ENCODE measurements around the gene CEP170.

CEP170 gene

DNA sequence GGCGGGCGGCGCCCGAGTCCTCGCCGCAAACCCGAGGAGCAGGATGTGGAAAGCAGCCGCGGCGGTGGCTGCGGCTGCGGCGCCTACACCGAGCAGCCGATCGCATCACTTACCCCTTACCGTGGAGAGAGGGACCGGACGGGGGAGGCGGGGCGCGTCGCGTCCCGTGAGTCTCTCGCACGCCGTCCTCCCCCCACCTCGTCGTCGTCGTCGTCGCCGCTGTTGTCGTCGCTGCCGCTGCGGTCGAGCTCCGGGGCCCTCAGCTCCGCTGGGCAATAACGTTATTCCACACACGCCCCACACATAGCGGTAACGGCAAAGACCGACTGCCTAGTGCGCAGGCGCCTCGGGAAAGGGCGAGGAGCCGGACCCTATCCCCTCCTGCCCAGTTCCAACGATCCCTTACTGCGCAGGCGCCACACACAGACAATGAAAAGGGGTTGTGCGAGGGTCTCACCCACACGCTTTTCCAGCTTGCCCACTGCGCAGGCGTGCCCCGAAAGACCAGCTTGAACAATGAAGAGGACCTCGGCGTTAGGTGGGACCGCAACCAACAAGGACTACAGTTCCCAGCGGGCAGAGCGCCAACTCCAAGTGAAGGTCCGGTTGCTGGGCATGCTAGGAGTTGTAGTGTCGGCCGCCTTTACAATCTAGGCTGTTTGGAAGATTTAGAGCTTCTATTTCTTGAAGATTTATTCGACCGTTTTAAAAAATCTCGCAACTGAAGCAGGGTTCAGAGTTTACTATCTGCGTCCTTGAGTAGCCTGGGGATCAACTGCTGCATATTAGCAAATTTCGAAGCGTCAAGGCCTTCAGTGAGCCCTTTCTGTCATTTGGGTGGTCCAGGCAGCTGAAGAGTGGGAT is at the start of gene CEP170:
Gene CEP170, minus strand, starts transcription at position 355 of the 864 bp plus-strand sequence. CDS start 30,001 bp downstream, outside the sequence.
- DNase-seq, result peak; percentile 88 to 91

DNA sequence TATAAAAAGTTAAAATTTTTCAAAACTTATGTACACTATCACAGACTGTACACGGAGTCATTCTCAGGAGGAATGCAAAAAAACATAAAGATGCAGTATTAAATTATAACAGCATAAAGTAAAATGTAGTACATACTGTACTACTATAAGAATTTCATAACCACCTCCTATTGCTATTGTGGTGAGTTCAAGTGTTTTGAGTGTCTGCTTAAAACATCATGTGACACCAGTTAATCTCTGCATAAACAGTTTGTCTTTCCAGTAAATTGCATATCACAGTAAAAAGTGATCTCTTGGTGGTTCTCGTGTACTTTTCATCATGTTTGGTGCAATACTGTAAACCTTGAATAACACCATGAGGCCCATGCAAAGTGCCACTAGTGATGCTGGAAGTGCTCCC is 46.0 kb upstream of the CEP170 start:
- no peak for DNase-seq

DNA sequence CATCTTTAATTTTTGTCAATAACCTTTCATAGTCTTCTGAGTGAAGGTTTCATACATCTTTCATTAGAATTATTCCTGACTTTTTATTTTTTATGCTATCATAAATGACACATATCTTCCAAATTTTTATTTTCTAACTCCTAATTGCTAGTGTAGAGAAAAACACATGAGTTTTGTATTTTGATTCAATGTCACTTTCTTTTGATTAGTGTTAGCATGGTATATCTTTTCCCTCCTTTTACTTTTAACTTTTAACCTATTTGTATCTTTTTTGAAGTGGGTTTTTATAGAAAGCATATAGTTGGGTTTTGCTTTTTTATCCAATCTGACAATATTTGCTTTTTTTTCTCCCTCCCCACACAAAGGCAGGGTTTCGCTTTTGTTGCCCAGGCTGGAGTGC is 44.0 kb upstream of the CEP170 start:
- no peak for DNase-seq

DNA sequence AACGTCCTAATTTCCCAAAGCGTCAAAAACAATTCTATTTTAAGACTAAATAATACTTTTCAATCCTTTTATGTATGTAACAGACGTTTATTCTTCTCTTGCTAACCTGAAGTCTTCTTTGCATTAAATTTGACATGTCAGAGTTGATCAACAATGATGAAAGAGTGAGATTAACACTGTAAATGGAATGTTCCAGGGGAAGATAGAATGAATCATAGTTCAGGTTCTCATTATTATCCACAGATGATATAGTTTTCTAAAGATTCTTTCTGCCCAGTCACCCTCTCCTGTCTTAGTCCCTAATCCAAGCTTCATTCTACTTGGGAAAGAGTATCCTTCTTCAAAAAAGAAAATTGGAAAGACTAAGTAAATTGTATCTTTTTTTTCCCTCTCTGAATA is 39.6 kb upstream of the CEP170 start:
- DNase-seq, result no peak

DNA sequence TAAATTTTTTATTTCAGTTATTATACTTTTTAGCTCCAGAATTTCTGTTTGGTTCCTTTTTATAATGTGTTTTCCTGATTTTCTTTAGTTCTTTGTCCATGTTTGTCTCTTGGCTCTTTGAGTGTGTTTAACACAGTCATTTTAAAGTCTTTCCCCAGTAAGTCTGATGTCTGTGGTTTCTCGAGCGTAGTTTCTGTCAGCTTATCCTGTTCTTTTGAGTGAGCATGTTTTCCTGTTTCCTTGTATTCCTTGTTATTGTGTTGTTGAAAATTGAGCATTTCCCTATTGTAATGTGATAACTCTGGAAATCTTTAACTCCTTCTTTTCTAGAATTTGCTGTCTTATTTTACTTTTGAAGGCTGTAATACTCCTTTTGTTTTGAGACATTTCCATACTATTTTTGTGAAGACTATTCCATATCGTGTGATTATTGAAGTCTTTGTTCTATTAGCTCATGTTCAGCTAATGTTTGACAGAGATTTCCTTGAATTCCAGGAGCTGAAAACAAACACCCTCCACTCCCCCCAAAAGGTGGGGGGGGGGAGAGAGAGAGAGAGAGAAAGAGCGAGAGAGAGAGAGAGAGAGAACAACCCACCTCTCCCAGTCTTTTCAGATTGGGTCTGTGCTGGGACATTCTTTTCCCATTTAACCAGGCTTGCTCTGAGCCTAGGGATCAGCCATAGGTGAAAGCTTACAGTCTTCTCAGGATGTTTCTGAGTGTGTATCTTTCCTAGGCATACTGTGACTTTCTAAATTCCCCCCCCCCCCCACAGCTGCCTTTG is 39.1 kb upstream of the CEP170 start:
- no peak for DNase-seq

DNA sequence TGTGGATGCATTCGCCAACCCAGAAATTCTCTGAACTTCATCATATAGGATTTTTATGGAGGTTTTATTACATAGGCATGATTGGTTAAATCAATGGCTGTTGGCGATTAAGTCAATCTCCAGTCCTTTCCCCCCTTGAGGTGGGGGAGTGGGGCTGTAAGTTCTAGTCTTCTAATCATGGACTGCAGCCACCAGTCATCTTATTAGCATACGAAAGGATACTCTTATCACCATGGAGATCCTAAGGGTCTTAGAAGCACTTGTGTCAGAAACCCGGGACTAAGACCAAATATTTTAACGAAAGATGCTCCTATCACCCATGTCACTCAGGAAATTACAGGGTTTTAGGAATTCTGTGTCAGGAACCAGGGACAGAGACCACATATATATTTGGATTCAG is 37.0 kb upstream of the CEP170 start:
- DNase-seq, result no peak

DNA sequence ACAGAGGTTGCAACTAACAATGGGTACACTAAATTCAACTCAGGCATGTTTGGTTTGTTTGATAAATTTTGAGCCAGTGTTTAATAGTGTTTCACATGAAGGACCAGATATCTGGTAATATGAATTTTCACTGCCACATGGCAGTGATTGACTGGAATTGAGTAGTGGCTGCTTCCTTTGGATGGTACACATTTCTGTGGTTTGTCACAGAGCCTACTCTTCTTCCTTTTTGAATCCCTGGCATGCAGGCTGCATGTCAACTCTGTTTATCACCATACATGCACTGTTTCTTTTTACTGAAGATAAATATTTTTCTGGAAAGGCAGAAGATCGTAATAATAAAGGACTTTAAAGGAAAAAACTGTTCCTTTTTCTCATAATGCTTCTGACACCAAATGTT is 36.2 kb upstream of the CEP170 start:
- DNase-seq, result peak in 1 of 2 donors; percentile 15

DNA sequence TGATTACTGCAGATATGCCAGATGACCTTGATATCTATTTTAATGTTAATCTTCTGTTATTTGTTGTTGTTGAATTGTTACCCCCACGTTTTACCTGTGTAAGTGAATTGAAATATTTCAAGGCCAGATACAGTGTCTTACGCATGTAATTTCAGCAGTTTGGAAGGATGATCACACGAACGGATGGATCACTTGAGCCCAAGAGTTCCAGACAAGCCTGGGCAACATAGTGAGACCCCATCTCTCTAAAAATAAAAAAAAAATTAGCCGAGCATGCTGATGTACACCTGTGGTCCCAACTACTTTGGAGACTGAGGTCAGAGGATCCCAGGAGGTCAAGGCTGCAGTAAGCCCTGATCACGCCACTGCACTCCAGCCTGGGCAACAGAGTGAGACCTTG is 33.0 kb upstream of the CEP170 start:
- no peak for DNase-seq

DNA sequence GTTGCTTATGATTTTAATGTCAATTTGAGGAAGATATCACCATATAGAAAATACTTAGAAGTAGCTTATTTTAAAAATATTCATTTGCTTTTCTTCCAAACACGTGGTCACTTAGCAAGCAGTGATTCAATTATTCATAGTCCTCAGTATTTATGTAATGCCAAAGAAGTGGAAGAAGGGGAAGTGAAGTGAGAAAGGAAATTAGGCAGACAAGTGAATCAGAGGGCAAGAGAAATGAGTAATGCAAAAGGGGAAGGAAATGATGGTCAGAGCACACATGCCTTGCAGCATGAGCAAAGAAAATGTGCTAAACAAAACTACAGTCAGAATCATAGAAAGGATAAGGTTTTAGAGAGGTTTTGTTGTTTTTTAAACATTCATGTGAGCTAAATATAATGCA is 32.6 kb upstream of the CEP170 start:
- DNase-seq, result peak in 1 of 2 donors; percentile 98

DNA sequence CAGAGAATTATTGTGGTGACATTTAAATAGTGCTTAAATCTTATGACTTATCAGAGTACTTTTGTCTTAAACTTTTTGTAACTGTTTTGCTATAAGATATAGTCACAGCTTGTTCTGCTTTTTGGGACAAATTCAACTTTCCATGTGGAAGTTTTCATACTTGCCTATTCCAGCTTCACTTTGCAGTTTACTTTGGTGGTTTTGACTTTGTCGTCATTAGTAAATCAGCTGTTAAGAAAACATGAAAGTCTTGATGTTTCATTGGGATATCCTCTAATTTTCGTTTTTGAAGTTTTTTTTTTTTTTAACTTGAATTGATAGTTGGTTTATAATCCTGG is 32.0 kb upstream of the CEP170 start:
- DNase-seq, result no peak

DNA sequence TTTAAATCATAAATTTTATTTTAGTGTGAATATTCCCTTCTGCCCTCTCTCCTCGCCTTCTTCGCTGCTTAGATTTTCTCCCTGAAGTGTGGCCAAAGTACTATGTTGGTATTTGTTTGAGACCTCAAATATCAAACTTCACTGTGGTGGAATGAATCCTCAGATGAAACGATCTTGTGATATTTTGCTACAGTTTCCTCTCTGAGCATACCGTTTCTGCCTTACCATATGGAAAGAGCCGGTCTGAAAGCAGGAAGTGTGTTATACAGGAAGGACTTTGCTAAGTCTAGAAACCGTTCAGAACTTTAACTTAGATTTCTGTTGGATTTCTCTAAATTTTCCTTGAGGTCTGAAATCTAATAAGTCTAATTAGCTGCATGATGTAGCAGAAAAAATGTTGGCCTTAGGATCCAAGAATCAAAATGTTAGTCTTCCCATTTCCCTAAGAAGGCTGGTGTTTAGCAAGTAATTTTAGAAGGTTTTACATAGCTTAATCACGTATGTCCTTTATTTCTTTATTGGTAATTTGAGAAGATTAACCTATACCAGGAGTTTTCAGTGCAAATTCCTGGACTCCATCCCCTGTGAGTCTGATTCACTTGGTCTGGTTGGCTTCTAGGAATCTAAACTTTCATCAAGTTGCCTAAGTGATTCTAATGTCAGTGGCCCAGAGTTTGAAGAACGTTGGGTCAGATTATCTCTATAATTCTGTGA is 31.5 kb upstream of the CEP170 start:
- DNase-seq, result no peak

DNA sequence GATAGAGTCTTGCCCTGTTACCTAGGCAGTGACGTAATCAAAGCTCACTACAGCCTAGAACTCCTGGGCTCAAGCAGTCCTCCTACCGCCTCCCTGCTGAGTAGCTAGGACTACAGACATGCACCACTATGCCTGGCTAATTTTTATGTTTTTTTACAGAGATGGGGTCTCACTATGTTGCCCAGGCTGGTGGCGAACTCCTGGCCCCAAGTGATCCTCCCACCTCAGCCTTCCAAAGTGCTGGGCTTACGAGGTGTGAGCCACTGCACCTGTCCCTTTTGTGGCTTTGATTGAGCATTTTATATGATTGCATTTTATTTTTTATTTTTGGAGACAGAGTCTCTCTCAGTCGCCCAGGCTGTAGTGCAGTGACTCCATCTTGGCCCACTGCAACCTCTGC is 26.6 kb upstream of the CEP170 start:
- DNase-seq, result no peak

DNA sequence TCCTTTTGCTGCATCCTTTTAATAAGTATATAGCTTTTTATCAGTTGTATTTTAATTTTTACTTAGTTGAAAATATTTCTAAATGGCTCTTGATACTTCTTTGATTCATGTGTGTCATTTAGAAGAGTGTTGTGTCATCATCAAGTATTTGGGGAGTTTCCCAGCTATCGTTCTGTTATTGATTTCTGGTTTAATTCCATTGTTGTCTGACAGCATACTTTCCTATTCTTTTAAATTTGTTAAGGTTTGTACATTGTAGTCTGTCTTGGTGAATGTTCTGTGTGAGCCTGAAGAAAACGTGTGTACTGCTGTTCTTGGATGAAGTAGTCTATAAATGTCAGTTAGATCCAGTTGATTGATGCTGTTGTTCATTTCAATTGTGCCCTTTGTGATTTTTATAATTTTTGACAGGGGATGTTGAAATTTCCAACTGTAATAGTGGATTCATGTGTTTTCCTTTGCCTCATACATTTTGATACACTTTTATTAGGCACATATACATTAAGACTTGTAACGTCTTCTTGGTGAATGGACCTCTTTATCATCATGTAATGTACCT is 25.6 kb upstream of the CEP170 start:
- DNase-seq, result no peak

DNA sequence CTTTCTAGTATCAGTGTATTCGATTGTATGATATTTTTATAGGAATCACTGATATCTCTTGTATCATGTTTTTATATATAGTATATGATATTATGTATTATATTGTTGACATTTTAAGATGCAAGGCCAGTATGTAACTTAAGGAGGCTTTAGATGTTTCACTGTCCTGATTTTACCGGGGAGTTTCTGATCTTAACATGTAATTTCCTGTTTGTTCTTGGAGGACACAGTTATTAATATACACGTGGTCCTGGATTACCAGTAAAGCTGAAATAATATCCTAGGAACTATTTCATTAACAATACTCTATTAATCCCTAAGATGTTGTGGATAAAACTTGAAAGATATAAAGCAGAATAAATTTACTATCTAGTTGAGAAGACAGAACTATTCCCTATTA is 20.2 kb upstream of the CEP170 start:
- no peak for DNase-seq

DNA sequence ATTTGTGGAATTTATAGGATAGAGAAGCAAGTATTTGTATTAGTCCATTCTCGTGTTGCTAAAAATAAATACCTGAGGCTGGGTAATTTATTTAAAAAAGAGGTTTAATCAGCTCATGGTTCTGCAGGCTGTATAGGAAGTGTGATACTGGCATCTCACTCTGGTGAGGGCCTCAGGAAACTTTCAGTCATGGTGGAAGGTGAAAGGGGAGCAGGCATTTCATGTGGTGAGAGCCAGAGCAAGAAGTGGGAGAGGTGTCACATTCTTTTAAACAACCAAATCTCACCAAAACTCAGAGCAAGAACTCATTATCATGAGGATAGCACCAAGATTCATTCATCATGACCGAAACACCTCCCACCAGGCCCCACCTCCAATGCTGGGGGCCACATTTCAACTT is 18.9 kb upstream of the CEP170 start:
- no peak for DNase-seq

DNA sequence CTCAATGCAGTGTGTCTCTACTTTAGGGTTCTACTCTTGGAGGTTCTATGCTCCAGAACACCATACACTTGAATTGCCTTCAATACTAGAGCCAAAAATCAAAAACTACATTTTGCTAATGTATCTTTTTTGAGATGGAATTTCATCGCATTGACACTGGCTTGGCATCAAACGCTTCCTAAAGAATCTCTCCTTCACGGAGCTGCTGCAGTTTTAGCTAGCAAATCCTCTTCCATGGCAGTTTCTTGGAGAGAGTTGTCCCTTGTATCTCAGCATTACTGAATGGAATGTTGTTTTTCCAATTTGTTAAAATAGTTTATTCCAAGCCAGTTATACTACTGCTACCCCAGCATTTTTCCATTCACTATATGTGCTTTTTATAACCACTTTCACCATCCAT is 18.4 kb upstream of the CEP170 start:
- DNase-seq, result no peak

DNA sequence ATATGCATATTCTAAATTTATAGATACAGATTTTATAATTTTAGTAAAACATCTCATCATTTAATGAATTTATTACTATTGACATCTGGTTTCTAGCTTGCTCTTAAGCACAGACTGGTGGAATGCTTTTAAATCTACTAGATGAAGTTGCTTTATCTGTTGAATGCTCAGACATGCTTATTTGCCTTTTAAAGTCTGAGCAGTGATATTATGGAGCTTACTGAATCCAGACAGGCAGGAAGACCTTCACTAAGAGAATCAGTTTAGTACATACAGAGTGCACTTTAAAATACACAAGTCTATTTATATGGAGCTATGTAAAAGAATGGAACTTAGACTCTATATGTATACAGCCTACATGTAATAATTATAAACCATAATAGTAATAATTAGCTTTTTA is 17.3 kb upstream of the CEP170 start:
- no peak for DNase-seq

DNA sequence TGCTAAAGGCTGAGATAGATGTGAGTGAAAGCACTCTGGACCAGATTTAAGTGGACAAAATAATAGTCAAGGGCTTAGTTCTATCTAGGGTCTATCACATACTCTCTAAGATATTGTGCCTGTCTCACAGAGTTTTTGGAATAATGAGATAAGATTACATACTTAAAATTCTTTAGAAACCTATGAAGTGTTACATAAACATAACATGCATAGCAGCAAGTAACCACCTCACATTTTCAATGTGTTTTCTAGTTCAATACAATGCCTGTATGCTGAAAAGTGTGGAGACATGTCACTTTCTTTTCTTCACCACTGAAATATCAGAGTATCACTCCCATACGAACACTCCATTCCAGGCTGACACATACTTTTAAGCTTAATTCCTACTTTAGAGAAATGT is 16.9 kb upstream of the CEP170 start:
- DNase-seq, result no peak

DNA sequence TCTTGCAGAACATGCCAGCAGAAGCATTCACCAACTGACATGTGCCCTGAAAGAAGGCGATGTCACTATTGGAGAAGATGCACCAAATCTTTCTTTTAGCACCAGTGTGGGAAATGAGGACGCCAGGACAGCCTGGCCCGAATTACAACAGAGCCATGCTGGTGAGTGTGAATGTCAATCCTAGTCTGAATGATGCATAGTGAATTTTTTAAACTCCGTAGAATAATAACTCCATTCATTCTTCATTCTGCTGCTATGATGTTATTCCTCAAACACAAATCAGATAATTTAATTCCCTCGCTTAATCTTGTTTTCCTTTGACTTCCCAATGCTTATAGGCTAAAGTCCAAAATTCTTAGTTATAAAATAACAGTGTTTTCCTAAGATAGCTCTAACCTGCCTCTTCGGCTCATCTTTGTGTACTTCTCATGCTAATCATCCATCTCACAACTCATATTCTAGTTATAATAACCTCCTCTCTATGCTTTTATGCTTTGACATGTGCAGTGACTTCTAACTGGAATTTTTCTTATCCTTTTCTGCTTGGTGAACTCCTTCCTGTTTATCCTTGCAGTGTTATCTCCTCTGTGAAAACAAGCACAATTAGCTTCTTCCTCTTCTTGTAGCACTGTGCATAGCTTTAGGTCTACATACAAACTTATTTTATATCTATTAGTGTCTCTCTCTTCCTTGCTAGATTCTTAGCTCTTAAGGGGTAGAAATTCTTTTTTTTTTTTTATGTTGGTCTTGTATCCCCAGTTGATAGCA is 15.2 kb upstream of the CEP170 start:
- peak in 1 of 2 donors; percentile 34 for DNase-seq

DNA sequence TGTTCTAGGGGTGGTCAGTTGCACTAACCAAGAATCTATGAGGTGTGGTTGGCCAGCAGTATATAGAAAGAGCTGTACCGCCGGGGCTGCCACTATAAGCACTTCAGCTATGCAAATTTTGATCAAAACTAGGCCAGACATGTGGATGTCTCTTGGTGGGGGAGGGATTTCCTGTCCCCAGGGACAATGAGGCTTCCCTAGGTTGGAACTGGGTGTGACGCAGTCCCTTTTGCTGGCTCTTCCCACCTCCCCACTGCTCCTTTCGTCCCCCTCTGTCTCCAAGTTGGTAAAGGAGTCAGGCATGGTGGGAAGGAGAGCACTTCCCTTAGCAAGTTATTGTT is 14.3 kb upstream of the CEP170 start:
- DNase-seq, result no peak

DNA sequence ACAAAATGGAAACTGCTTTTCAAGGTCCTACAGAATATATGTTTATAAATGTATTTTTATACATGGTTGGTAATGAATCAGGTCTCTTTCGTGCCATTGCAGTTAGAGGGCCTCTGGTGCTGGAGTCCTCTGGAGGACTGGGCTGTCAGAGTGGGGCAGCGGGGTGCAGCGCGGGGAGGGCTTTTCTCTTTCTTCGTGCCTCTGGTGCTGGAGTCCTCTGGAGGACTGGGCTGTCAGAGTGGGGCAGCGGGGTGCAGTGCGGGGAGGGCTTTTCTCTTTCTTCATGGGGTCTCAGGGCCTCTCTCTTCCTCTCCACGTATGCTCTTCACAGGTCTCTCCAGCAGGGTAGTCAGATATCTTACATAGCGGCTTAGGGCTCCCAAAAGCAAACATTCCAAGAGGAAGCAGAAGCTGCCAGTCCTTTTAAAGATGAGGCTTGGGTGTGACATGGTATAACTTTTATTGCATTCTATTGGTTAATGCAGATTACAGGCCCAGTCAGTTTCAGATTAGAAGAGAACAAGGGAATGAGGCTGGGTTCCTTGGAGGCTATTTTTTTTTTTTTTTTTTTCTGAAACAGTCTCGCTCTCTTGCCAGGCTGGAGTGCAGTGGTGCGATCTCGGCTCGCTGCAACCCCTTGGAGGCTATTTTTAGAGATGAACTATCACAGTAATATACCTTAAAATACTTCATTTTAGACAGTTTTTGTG is 13.8 kb upstream of the CEP170 start:
- no peak for DNase-seq

Data from bone marrow (tissue), 2 donors.